ES-I3 (cell line): ENCODE data around the gene FAM32A.

Source experiments
- H3K36me3 ChIP-seq: 2 replicates; pipeline ENCODE4 v1.6.1; 2013; ENCODE audit warnings: mild to moderate bottlenecking, low read length, control low read depth, moderate library complexity; ENCODE audit not compliant: insufficient read depth
- H3K4me1 ChIP-seq: 2 replicates; pipeline ENCODE4 v1.6.1; 2013; ENCODE audit warnings: mild to moderate bottlenecking, control low read depth, low read length; ENCODE audit not compliant: insufficient read depth
- H3K9ac ChIP-seq: 2 replicates; pipeline ENCODE4 v1.6.1; 2013; ENCODE audit warnings: low read depth, mild to moderate bottlenecking, low read length, moderate library complexity
- H3K9me3 ChIP-seq: 2 replicates; pipeline ENCODE4 v1.6.1; 2013; ENCODE audit warnings: mild to moderate bottlenecking, low read length, moderate library complexity; ENCODE audit not compliant: control insufficient read depth, insufficient read depth

FAM32A gene

DNA sequence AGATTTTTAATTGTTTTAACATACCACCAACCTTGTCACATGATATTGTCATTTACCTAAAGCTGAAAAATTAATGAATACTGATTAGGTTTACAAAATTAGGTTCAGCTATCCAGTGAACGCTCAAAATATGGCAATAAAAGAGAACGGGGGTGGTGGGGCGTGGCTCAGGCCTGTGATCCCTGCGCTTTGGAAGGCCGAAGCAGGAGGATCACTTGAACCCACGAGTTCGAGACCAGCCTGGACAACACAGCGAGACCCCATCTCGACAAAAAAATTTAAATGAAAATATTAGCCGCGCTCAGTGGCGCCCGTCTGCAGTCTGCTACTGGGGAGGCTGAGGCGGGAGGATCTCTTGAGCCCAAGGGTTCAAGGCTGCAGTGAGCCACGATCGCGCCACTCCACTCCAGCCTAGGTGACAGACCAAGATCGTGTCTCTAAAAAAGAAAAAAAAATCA, 516 bp upstream of the FAM32A start:
- Histone ChIP-seq H3K4me1 (peaks cover 6% of the 10 kb centered on the region; the same call in 1 of the 2 replicates), H3K36me3 (peaks cover 6% of the 10 kb centered on the region), H3K9me3 (no peaks in the 10 kb centered on the region), H3K9ac (peak overlapping the region; percentile 49; the same call in 1 of the 2 replicates)

DNA sequence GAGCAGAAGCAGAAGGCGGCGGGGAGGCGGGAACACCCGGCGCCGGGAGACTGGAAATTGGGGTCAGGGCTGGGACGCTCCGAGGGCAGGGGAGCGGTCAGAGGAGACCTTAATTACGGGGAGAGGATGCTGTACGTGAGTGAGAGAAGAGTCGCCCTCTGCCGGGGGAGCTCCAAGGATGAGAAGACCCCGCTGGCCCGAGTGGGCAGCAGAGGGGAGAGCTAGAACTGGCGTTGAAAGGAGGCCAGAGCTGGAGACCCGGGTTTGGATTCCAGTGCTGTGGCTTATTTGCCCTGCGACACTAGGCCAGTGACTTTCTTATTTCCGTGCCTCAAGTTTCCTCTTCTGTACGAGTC, 536 bp downstream of the FAM32A start:
- Histone ChIP-seq H3K36me3 (peaks cover 11% of the 10 kb centered on the region), H3K4me1 (no peaks in the 10 kb centered on the region), H3K9ac (peak overlapping the region; percentile 79), H3K9me3 (no peaks in the 10 kb centered on the region)

DNA sequence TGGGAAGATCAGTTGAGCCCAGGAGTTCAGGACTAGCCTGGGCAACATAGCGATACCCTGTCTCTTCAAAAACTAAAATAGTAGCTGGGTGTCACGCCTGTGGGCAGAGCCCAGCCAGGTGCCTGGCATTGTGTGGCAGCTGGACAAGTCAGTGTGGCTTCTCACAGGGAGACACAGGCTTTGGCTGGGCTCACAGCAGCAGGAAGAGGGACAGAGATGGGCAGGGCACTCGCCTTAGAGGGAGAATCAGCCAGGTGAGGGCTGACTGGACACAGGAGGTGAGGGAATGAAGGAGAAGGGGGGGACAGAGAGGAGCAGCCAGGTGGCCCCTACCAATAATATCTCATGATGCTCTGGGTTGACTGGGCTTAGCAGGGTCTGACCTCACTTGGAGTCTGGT, 3.3 kb downstream of the FAM32A start:
- Histone ChIP-seq H3K4me1 (peaks cover 3% of the 10 kb centered on the region; the same call in 1 of the 2 replicates), H3K36me3 (peaks cover 11% of the 10 kb centered on the region), H3K9ac (no peak overlapping the region), H3K9me3 (no peaks in the 10 kb centered on the region)

DNA sequence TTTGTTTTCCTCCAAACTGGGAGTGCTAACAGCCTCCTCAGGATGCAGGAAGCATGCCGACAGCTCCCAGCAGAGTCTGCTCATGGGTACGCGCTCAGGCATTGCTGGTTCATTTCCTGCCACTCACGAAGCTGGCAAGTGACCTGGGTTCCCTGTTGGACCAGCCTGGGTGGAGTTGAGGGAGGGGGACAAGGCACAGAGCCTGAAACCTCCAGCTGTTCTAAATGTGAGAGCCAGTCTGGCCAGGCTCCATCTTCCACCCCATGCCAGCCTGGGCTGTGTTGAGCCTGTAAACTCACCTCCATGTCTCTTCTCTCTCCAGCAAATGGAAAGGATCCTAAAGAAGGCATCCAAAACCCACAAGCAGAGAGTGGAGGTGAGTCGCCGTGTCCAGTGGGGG, 5.0 kb downstream of the FAM32A start:
- Histone ChIP-seq H3K9ac (no peak overlapping the region), H3K36me3 (peaks cover 11% of the 10 kb centered on the region), H3K4me1 (peaks cover 5% of the 10 kb centered on the region; the same call in 1 of the 2 replicates), H3K9me3 (no peaks in the 10 kb centered on the region)

GRCh38 chr19:16190736-16191135, 5.5 kb downstream of the FAM32A start:
- Histone ChIP-seq H3K36me3 (peaks cover 11% of the 10 kb centered on the region), H3K4me1 (peaks cover 5% of the 10 kb centered on the region; the same call in 1 of the 2 replicates), H3K9ac (no peak overlapping the region), H3K9me3 (no peaks in the 10 kb centered on the region)

DNA sequence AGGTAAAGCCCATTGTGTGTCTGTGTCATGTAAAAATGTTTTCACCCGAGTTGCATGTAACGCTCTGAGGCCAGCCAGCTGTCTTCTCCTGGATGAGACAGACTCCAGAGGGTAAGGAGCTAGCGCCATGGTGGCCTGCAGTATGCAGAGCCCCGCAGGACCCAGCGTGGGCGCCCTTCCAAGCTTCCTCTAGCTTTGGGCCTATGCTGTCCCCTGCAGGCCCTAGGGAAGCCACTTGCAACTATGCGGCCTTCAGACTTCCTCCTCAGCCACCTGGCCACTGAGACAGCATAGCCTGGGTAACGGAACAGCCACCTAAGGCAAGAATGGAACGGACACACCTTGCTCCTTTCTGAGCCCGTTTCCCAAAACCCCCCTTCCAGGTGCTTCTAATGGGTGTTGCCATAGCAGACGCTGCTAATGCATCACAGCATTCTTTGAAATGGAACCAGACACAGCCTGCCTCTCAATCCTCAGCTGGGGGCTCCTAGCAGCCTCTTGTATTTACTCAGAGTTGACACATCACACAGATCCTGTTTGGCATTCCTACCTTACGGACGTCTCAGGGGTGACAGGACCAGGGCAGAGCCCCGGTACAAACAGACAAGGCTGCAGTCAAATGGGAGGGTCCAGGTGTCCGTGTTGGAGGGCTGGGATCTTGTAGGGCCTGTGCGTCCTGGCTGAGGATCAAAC, 6.2 kb downstream of the FAM32A start:
- Histone ChIP-seq H3K9ac (no peak overlapping the region), H3K9me3 (no peaks in the 10 kb centered on the region), H3K36me3 (peaks cover 11% of the 10 kb centered on the region), H3K4me1 (peaks cover 5% of the 10 kb centered on the region; the same call in 1 of the 2 replicates)

DNA sequence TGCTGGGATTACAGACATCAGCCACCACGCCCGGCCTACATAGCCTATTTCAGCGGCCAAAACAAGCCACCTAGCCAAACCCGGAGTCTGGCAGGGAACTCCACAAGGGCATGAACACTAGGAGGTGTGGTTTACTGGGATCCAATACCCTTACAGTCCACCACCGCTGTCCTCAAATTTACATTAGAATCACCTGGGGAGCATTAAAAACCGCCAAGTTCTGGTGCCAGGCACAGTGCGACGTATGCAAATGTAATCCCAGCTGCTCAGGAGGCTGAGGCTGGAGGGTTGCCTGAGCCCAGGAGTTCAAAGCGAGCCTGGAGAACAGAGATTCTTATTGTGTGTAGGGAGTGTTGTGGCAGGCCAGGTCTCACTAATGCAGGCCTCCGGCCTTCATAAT, 8.3 kb downstream of the FAM32A start:
- Histone ChIP-seq H3K36me3 (peaks cover 9% of the 10 kb centered on the region; the same call in 1 of the 2 replicates), H3K9me3 (no peaks in the 10 kb centered on the region), H3K4me1 (peaks cover 5% of the 10 kb centered on the region; the same call in 1 of the 2 replicates), H3K9ac (no peak overlapping the region)

- H3K4me1 ChIP-seq: peaks cover 5% of the 10 kb centered on the region; the same call in 1 of the 2 replicates
- no peaks in the 10 kb centered on the region for H3K36me3 ChIP-seq
- H3K9me3 ChIP-seq: no peaks in the 10 kb centered on the region
- H3K9ac ChIP-seq: peak overlapping the region; percentile 92
Measured at GRCh38 chr19:16197188-16197621, 12.0 kb downstream of the FAM32A start.

DNA sequence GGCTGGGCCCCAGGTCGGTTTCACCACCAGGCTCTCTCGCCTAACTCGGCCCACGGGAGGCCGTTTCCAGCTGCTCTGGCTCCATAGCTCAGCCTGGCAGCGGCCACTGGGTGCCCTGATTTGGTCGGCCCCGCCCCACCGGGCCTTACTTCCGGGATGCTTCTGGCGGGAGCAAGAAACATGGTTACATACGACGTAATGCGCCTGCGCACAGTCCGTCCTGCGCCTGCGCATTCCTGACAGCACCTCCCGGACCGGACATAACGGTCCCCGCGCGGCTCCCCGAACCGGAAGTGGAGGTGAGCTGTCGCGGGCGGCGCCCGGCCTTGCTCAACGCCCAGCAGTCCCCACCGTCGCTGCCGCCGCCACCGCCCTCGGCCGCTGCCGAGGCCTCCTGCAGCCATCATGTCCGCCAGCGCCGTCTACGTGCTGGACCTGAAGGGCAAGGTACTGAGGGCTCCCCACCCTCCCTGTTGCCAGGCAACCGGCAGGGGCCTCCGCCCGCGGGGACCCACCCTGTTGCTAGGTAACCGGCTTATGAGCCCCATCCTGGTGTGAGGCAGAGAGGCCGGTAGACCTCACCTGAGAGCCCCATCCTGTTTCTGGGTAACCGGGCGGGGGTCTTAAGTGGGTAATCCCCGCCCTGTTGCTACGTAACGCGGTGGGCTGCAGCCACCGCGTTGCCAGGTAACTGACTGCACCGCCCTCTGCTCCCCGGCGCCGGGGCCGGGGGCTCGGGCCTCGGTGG, 12.6 kb downstream of the FAM32A start, which contains the start of gene AP1M1:
Gene AP1M1, plus strand, starts transcription at position 290 of the 748 bp plus-strand sequence. Its CDS starts 116 bp downstream, at position 406.
- peak within 1 kb of the TSS; percentile 92 for H3K9ac ChIP-seq
- no peaks in the 10 kb centered on the region for H3K36me3 ChIP-seq
- peaks cover 5% of the 10 kb centered on the region; the same call in 1 of the 2 replicates for H3K4me1 ChIP-seq
- no peaks in the 10 kb centered on the region for H3K9me3 ChIP-seq

- Histone ChIP-seq H3K36me3 (peaks cover under 1% of the 10 kb centered on the region; the same call in 1 of the 2 replicates), H3K9me3 (no peaks in the 10 kb centered on the region), H3K4me1 (peaks cover 5% of the 10 kb centered on the region; the same call in 1 of the 2 replicates), H3K9ac (peak overlapping the region; percentile 92)
Measured at GRCh38 chr19:16198370-16198651, 13.1 kb downstream of the FAM32A start.

GRCh38 chr19:16199275-16199932, 14.2 kb downstream of the FAM32A start:
- Histone ChIP-seq H3K9ac (no peak overlapping the region), H3K36me3 (peaks cover 4% of the 10 kb centered on the region; the same call in 1 of the 2 replicates), H3K4me1 (no peaks in the 10 kb centered on the region), H3K9me3 (no peaks in the 10 kb centered on the region)

DNA sequence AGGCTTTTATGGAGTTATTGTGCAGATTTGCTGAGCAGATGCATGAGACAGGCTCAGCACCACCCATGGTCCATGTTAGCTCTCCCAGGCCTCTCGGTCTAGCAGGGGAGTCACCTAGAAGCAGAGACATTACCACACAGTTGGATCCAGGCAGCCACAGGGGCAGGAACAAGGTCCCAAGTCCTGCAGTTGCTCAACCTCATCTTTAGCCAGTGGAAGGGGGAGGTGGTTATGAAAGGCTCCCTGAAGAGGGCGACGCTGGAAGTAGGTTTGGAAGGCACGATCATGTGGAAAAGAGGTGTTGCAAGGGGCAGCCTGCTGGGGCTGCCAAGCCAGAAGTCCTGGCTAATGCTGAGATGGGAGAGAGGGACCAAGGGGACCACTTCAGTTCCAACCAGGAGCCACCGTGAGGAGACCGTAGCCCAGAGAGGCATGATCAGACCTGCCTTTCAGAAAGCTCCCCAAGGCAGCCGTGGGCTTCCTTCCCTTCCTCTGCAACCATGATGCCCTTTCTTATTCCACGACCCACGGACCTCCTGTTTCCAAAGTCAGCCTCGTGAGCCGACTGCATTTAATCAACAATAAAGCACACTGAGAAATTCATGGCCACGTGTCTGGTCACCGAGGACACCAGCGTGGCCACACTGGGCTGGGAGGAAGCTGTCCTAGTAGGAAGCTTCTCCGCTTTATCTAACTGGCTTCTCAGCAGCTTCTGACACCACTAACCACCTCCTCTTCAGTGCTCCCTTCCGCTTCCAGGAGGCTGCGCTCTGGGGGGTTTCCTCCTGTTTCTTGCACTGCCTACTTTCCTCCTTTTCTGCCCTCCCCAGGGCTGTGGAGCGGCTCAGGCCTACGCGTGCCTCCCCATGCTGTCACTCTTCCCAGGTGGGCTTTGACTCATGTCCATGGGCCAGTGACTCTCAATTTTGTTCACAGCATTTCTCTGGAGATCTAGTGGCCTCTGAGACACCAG, 15.1 kb downstream of the FAM32A start:
- H3K4me1 ChIP-seq: no peaks in the 10 kb centered on the region
- peaks cover 4% of the 10 kb centered on the region; the same call in 1 of the 2 replicates for H3K36me3 ChIP-seq
- H3K9me3 ChIP-seq: no peaks in the 10 kb centered on the region
- no peak overlapping the region for H3K9ac ChIP-seq

GRCh38 chr19:16201011-16201391, 15.8 kb downstream of the FAM32A start:
- peaks cover 4% of the 10 kb centered on the region; the same call in 1 of the 2 replicates for H3K36me3 ChIP-seq
- no peaks in the 10 kb centered on the region for H3K4me1 ChIP-seq
- H3K9ac ChIP-seq: no peak overlapping the region
- no peaks in the 10 kb centered on the region for H3K9me3 ChIP-seq
